Fibroblast of lung (primary cell): ENCODE measurements around the gene RIIAD1. TPM values are rescaled to one million over a fixed set of nuclear protein-coding genes. Genes with fewer than 3 reads are reported as not detected.
A peak's percentile ranks its signal among the peaks of the same experiment; 100 is the strongest.

Experiments
- DNase-seq, 2 donors: peaks; one replicate each; pipeline versions ENCODE4 v3.0.0 to v3.0.0-alpha.2; 2010; ENCODE audit warnings: low read depth in 2 of 2
- H2AFZ ChIP-seq: 2 replicates; pipeline ENCODE4 v1.5.1; 2012; ENCODE audit warnings: low read length, control low read depth, inconsistent platforms
- H3K27ac ChIP-seq: 2 replicates; pipeline ENCODE4 v1.5.1; 2011; ENCODE audit warnings: low read length, control low read depth; ENCODE audit not compliant: insufficient read depth
- H3K27me3 ChIP-seq: 2 replicates; pipeline ENCODE4 v1.5.1; 2011; ENCODE audit warnings: mild to moderate bottlenecking, low read length; ENCODE audit not compliant: control insufficient read depth, insufficient read depth
- H3K36me3 ChIP-seq: 2 replicates; pipeline ENCODE4 v1.5.1; 2011; ENCODE audit warnings: low read length; ENCODE audit not compliant: control insufficient read depth, insufficient read depth
- H3K4me1 ChIP-seq: 2 replicates; pipeline ENCODE4 v1.5.1; 2011; ENCODE audit warnings: low read length; ENCODE audit not compliant: control insufficient read depth, insufficient read depth; ENCODE audit errors: extremely low read depth
- H3K4me2 ChIP-seq: 2 replicates; pipeline ENCODE4 v1.5.1; 2011; ENCODE audit warnings: low read length, control low read depth; ENCODE audit not compliant: insufficient read depth; ENCODE audit errors: extremely low read depth
- H3K4me3 ChIP-seq, 4 experiments: fragments of 200-600 bp in 1 of 4; sonication (generic) in 1 of 4; replicated peaks in 1 of 4; 2 replicates each; pipeline ENCODE4 v1.5.1; 2011 to 2016; ENCODE audit warnings: low read length in 4 of 4, low read depth in 3 of 4, mild to moderate bottlenecking in 3 of 4, control low read depth in 2 of 4, inconsistent platforms in 1 of 4, mixed read lengths in 1 of 4; ENCODE audit not compliant: insufficient read depth in 1 of 4; ENCODE audit errors: control extremely low read depth in 1 of 4
- H3K79me2 ChIP-seq: 2 replicates; pipeline ENCODE4 v1.5.1; 2012; ENCODE audit warnings: mild to moderate bottlenecking, low read length, inconsistent platforms; ENCODE audit not compliant: control insufficient read depth, insufficient read depth
- H3K9ac ChIP-seq: 2 replicates; pipeline ENCODE4 v1.5.1; 2011; ENCODE audit warnings: mild to moderate bottlenecking, low read length, control low read depth; ENCODE audit not compliant: insufficient read depth
- H3K9me3 ChIP-seq: 2 replicates; pipeline ENCODE4 v1.5.1; 2012; ENCODE audit warnings: low read depth, low read length; ENCODE audit not compliant: control insufficient read depth, insufficient read depth
- H4K20me1 ChIP-seq: 2 replicates; pipeline ENCODE4 v1.5.1; 2011; ENCODE audit warnings: low read length; ENCODE audit not compliant: control insufficient read depth, insufficient read depth; ENCODE audit errors: extremely low read depth
- CTCF ChIP-seq, 2 donors: IDR thresholded peaks in 1 of 2; conservative IDR thresholded peaks in 1 of 2; 1 replicate in 1 of 2; 2 replicates in 1 of 2; pipeline ENCODE4 v1.5.1; 2011 to 2012; ENCODE audit warnings: low read length in 2 of 2, control low read depth in 1 of 2, inconsistent platforms in 1 of 2, low read depth in 1 of 2, mild to moderate bottlenecking in 1 of 2
- EZH2 ChIP-seq: IDR thresholded peaks from 2 replicates; pipeline ENCODE4 v1.5.1; 2012; ENCODE audit warnings: low read length, control low read depth, mild to moderate bottlenecking; ENCODE audit errors: missing control alignments
- polyA plus RNA-seq, 2 donors: library from polyadenylated mRNA; depleted of rRNA in 1 of 2; stranded (reverse) in 1 of 2; unstranded in 1 of 2; fragments of >200 nt; gene quantifications; 2 replicates each; pipeline ENCODE4 v1.2.1, GENCODE V29; 2011 to 2012; ENCODE audit warnings: missing spikeins in 1 of 2
- total RNA-seq: library from RNA; depleted of rRNA; stranded (reverse); fragments of >200 nt; gene quantifications from 2 replicates; pipeline ENCODE4 v1.2.1, GENCODE V29; 2014

The RIIAD1 gene
- total and polyA plus RNA-seq, 2 donors (not counting 1 experiment from before 2014, with no cell fraction given), result not detected

GRCh38 chr1:151692226-151692625, 29.1 kb upstream of the RIIAD1 start:
- DNase-seq, result no peak
- Histone ChIP-seq H2AFZ (no peak overlapping the region), H3K4me1 (no peaks in the 10 kb centered on the region), H4K20me1 (no peaks in the 10 kb centered on the region), H3K9ac (no peak overlapping the region), H3K79me2 (no peaks in the 10 kb centered on the region), H3K4me2 (no peak overlapping the region), H3K36me3 (peaks cover 2% of the 10 kb centered on the region), H3K27me3 (no peaks in the 10 kb centered on the region), H3K9me3 (no peaks in the 10 kb centered on the region), H3K27ac (no peak overlapping the region), H3K4me3 (no peak overlapping the region)
- TF ChIP-seq EZH2, result no peak
- TF ChIP-seq CTCF (conservative IDR thresholded peaks at IDR 0.05 in 1 of 2, IDR thresholded peaks at IDR 0.05 in 1 of 2; ENCODE audit: low read depth in 1 of 2, low read length in 2 of 2), result no peak

- Histone ChIP-seq H4K20me1 (no peaks in the 10 kb centered on the region), H3K36me3 (peaks cover 2% of the 10 kb centered on the region), H3K4me2 (no peak overlapping the region), H3K9me3 (no peaks in the 10 kb centered on the region), H3K27ac (no peak overlapping the region), H3K9ac (no peak overlapping the region), H3K4me1 (no peaks in the 10 kb centered on the region), H3K27me3 (no peaks in the 10 kb centered on the region), H3K4me3 (no peak overlapping the region), H3K79me2 (no peaks in the 10 kb centered on the region), H2AFZ (no peak overlapping the region)
- TF ChIP-seq CTCF (conservative IDR thresholded peaks at IDR 0.05 in 1 of 2, IDR thresholded peaks at IDR 0.05 in 1 of 2; ENCODE audit: low read depth in 1 of 2, low read length in 2 of 2) (peak; percentile 80 to 81), EZH2 (no peak)
- DNase-seq, result peak; percentile 32 to 60
These were observed 28.2 kb upstream of the RIIAD1 start for GRCh38 chr1:151693057-151693651.

GRCh38 chr1:151701515-151701914, 19.8 kb upstream of the RIIAD1 start:
- Histone ChIP-seq H4K20me1 (no peaks in the 10 kb centered on the region), H3K4me2 (no peak overlapping the region), H3K36me3 (no peaks in the 10 kb centered on the region), H3K4me1 (no peaks in the 10 kb centered on the region), H2AFZ (no peak overlapping the region), H3K9me3 (no peaks in the 10 kb centered on the region), H3K27me3 (no peaks in the 10 kb centered on the region), H3K27ac (no peak overlapping the region), H3K79me2 (no peaks in the 10 kb centered on the region), H3K4me3 (no peak overlapping the region), H3K9ac (no peak overlapping the region)
- no peak for TF ChIP-seq EZH2
- no peak for TF ChIP-seq CTCF (conservative IDR thresholded peaks at IDR 0.05 in 1 of 2, IDR thresholded peaks at IDR 0.05 in 1 of 2; ENCODE audit: low read depth in 1 of 2, low read length in 2 of 2)
- DNase-seq, result no peak
